Thyroid gland (tissue), 4 donors: ENCODE data around the gene COL13A1.

Source experiments
- POLR2A ChIP-seq, 2 donors: fragments of 450-650 bp; IDR thresholded peaks; one replicate each; pipeline ENCODE4 v1.6.1; 2017; ENCODE audit warnings: antibody characterized with exemption in 2 of 2, mild to moderate bottlenecking in 2 of 2, moderate library complexity in 1 of 2
- TF ChIP-seq, protein P1 (sequence below), 6 experiments: fragments of 200-600 bp in 3 of 6; fragments of 450-650 bp in 3 of 6; sonication (generic) in 3 of 6; IDR thresholded peaks; one replicate each; pipeline ENCODE4 v1.5.1; 2016 to 2019; ENCODE audit warnings: antibody characterized with exemption in 6 of 6, mild to moderate bottlenecking in 2 of 6, inconsistent platforms in 1 of 6, moderate library complexity in 1 of 6

DNA sequence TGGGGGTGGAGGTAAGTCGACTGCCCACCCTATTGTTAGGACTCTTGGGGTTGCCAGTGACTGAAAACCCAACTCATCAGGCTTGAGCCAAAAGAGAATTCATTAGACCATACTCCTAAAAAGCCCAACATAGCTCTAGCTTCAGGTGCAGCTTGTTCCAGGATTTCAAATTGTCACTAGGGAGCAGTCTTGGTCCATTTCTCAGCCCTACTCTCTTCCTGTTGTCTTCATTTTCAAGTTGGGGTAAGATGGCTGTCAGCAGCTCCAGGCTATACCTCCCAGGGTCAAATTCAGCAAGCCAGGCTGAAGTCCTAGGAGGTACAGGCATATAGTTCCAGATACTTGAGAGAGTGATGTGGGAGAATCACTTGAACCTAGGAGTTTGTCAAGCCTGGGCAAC, 14.9 kb upstream of the COL13A1 start:
- no peak for TF ChIP-seq POLR2A (IDR thresholded peaks at IDR 0.05)
- TF ChIP-seq, protein P1, sequence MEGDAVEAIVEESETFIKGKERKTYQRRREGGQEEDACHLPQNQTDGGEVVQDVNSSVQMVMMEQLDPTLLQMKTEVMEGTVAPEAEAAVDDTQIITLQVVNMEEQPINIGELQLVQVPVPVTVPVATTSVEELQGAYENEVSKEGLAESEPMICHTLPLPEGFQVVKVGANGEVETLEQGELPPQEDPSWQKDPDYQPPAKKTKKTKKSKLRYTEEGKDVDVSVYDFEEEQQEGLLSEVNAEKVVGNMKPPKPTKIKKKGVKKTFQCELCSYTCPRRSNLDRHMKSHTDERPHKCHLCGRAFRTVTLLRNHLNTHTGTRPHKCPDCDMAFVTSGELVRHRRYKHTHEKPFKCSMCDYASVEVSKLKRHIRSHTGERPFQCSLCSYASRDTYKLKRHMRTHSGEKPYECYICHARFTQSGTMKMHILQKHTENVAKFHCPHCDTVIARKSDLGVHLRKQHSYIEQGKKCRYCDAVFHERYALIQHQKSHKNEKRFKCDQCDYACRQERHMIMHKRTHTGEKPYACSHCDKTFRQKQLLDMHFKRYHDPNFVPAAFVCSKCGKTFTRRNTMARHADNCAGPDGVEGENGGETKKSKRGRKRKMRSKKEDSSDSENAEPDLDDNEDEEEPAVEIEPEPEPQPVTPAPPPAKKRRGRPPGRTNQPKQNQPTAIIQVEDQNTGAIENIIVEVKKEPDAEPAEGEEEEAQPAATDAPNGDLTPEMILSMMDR (IDR thresholded peaks at IDR 0.05) = peak in 1 of 6 experiments; percentile 4
